RWPE1 (cell line): ENCODE measurements around the gene HES7.

Source experiments
- CTCF ChIA-PET: fragments of 350-600 bp; sonication (Branson Sonifier 250); formaldehyde crosslinking; extraction: SDS; loops from one replicate; lab custom pipeline; 2021; lab: Yijun Ruan, JAX
- POLR2A ChIA-PET: fragments of 400-600 bp; formaldehyde crosslinking; extraction: SDS; loops from one replicate; lab custom pipeline; 2020; ENCODE audit warnings: antibody characterized with exemption; ENCODE audit not compliant: low non-redundant PET; lab: Yijun Ruan, JAX
- DNase-seq: peaks from one replicate; pipeline ENCODE4 v3.0.0; 2012; ENCODE audit warnings: low spot score
- H3K27ac ChIP-seq: fragments of 450-650 bp; 2 replicates; pipeline ENCODE4 v1.5.1; 2017
- CTCF ChIP-seq: fragments of 450-650 bp; conservative IDR thresholded peaks from 2 replicates; pipeline ENCODE4 v1.5.1; 2017; ENCODE audit warnings: low read depth, mild to moderate bottlenecking

Gene HES7

GRCh38 chr17:8160224-8160577 lies 36.3 kb upstream of the HES7 start:
- POLR2A ChIA-PET, result no interaction called here

GRCh38 chr17:8159459-8160223 lies 35.7 kb upstream of the HES7 start:
- ChIA-PET CTCF (interaction anchor here (0.5 to 1.2 kb wide), 3 partner anchors 23 to 38 kb away, joined by 4 read pairs; no protein-coding TSS in a partner anchor), POLR2A (no interaction called here)
- peak overlapping the region; percentile 98 for H3K27ac ChIP-seq

More at GRCh38 chr17:8160224-8160577, 36.3 kb upstream of the HES7 start:
- CTCF ChIA-PET, result interaction anchor here (0.5 to 1.0 kb wide), 3 partner anchors 24 to 810 kb away, joined by 4 to 5 read pairs (median 4); no protein-coding TSS in a partner anchor
- peak overlapping the region; percentile 98 for H3K27ac ChIP-seq
- TF ChIP-seq CTCF, result no peak
- DNase-seq, result no peak

GRCh38 chr17:8159032-8159400 lies 35.1 kb upstream of the HES7 start:
- DNase-seq, result no peak
- ChIA-PET CTCF (interaction anchor here (1.0 to 1.2 kb wide), 2 partner anchors 13 to 37 kb away, joined by 3 to 4 read pairs; no protein-coding TSS in a partner anchor), POLR2A (no interaction called here)
- peak overlapping the region; percentile 98 for H3K27ac ChIP-seq
- TF ChIP-seq CTCF, result no peak; the same call in 1 of the 2 replicates

More at GRCh38 chr17:8159459-8160223, 35.7 kb upstream of the HES7 start:
- TF ChIP-seq CTCF, result no peak
- DNase-seq, result no peak

- H3K27ac ChIP-seq, result peak overlapping the region; percentile 98
- POLR2A ChIA-PET, result no interaction called here
- CTCF ChIA-PET, result interaction anchor here (0.6 to 1.2 kb wide), 6 partner anchors 8 to 62 kb away, joined by 3 to 4 read pairs (median 3); partner anchors contain the start of gene HES7
- TF ChIP-seq CTCF, result peak; percentile 85
- peak; percentile 69 for DNase-seq
These were observed 34.5 kb upstream of the HES7 start for GRCh38 chr17:8158267-8159031.

GRCh38 chr17:8156246-8156992 lies 32.5 kb upstream of the HES7 start:
- ChIA-PET POLR2A (interaction anchor here (0.7 to 1.0 kb wide), 3 partner anchors 16 to 30 kb away, joined by 3 to 4 read pairs (median 3); no protein-coding TSS in a partner anchor), CTCF (interaction anchor here (1.7 kb wide), 1 partner anchor 37 kb away, joined by 6 read pairs; no protein-coding TSS in a partner anchor)
- DNase-seq, result peak; percentile 100
- peak overlapping the region; percentile 98 for H3K27ac ChIP-seq
- TF ChIP-seq CTCF, result no peak
